Measurements from ENCODE around the gene UBASH3A.

DNA sequence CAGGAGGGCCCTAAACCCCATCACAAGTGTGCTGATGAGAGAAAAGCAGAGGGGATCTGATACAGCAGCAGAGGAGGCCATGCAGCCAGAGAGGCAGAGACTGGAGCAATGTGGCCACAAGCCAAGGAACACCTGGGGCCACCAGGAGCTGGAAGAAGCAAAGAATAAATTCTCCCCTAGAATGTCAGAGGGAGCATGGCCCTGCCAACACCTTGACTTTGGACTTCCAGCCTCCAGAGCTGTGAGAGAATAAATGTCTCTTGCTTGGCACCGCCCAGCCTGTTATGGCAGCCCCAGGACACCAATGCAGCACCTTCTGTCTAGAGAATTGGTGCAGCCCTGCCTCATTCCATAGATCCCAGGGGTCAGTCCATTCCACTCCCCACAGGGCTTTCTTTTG lies 25.3 kb downstream of the UBASH3A start:
- TF ChIP-seq, protein P1, sequence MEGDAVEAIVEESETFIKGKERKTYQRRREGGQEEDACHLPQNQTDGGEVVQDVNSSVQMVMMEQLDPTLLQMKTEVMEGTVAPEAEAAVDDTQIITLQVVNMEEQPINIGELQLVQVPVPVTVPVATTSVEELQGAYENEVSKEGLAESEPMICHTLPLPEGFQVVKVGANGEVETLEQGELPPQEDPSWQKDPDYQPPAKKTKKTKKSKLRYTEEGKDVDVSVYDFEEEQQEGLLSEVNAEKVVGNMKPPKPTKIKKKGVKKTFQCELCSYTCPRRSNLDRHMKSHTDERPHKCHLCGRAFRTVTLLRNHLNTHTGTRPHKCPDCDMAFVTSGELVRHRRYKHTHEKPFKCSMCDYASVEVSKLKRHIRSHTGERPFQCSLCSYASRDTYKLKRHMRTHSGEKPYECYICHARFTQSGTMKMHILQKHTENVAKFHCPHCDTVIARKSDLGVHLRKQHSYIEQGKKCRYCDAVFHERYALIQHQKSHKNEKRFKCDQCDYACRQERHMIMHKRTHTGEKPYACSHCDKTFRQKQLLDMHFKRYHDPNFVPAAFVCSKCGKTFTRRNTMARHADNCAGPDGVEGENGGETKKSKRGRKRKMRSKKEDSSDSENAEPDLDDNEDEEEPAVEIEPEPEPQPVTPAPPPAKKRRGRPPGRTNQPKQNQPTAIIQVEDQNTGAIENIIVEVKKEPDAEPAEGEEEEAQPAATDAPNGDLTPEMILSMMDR (conservative IDR thresholded peaks at IDR 0.05 in 1 of 2, IDR thresholded peaks at IDR 0.05 in 1 of 2; ENCODE audit: low read depth in 1 of 2, low read length in 2 of 2), result no peak
- TF ChIP-seq EZH2 (IDR thresholded peaks at IDR 0.05; ENCODE audit: low read length, missing control alignments), result no peak
